HepG2 (cell line): ENCODE results near the gene SYNJ2. TPM values are rescaled to one million over a fixed set of nuclear protein-coding genes. Genes with fewer than 3 reads are reported as not detected.

Experiments
- ATF2 ChIP-seq: sonication (generic); formaldehyde crosslinking; IDR thresholded peaks from 2 replicates; pipeline ENCODE4 v1.4.0; 2020; ENCODE audit warnings: missing genetic modification reagents
- GATA4 ChIP-seq: sonication (generic); IDR thresholded peaks from 2 replicates; pipeline ENCODE4 v1.6.1; 2016; ENCODE audit warnings: antibody characterized with exemption, low read depth, borderline replicate concordance
- HOXA3 ChIP-seq: sonication (generic); formaldehyde crosslinking; IDR thresholded peaks from 2 replicates; pipeline ENCODE4 v1.5.0; 2020; ENCODE audit warnings: missing genetic modification reagents
- MAZ ChIP-seq, 2 experiments: sonication (generic) in 1 of 2; formaldehyde crosslinking in 1 of 2; IDR thresholded peaks; 2 replicates each; pipeline versions ENCODE4 v1.5.0 to v1.6.1; 2012 to 2020; ENCODE audit warnings: low read depth in 2 of 2, mild to moderate bottlenecking in 2 of 2, borderline replicate concordance in 1 of 2, improper control_type of control experiment in 1 of 2, low read length in 1 of 2, missing genetic modification reagents in 1 of 2, moderate library complexity in 1 of 2
- NFIC ChIP-seq: IDR thresholded peaks from 2 replicates; pipeline ENCODE4 v1.6.1; 2012; ENCODE audit warnings: mild to moderate bottlenecking, low read length, inconsistent platforms
- PAXIP1 ChIP-seq: sonication (generic); formaldehyde crosslinking; conservative IDR thresholded peaks from 2 replicates; pipeline ENCODE4 v1.4.0; 2020; ENCODE audit warnings: mild to moderate bottlenecking, missing genetic modification reagents, moderate library complexity
- PHF8 ChIP-seq: sonication (generic); formaldehyde crosslinking; IDR thresholded peaks from 2 replicates; pipeline ENCODE4 v1.5.0; 2020; ENCODE audit warnings: missing genetic modification reagents
- THRA ChIP-seq: sonication (generic); formaldehyde crosslinking; IDR thresholded peaks from 2 replicates; pipeline ENCODE4 v1.4.0; 2020; ENCODE audit warnings: missing genetic modification reagents, borderline replicate concordance
- ZFP36L2 ChIP-seq: sonication (generic); formaldehyde crosslinking; IDR thresholded peaks from 2 replicates; pipeline ENCODE4 v1.4.0; 2020; ENCODE audit warnings: missing genetic modification reagents
- ZFP37 ChIP-seq: sonication (generic); formaldehyde crosslinking; IDR thresholded peaks from 2 replicates; pipeline ENCODE4 v1.4.0; 2020; ENCODE audit warnings: missing genetic modification reagents, borderline replicate concordance
- ZNF121 ChIP-seq: sonication (generic); formaldehyde crosslinking; IDR thresholded peaks from 2 replicates; pipeline ENCODE4 v1.5.0; 2020; ENCODE audit warnings: mild to moderate bottlenecking, missing genetic modification reagents
- ZNF33A ChIP-seq: sonication (generic); formaldehyde crosslinking; IDR thresholded peaks from 2 replicates; pipeline ENCODE4 v1.5.1; 2020; ENCODE audit warnings: missing genetic modification reagents, mild to moderate bottlenecking, moderate library complexity, borderline replicate concordance
- ZNF512 ChIP-seq: sonication (generic); formaldehyde crosslinking; IDR thresholded peaks from 2 replicates; pipeline ENCODE4 v1.4.0; 2020; ENCODE audit warnings: mild to moderate bottlenecking, missing genetic modification reagents
- polyA plus RNA-seq, 8 experiments: library from polyadenylated mRNA; depleted of rRNA in 3 of 8; stranded (reverse) in 7 of 8; unstranded in 1 of 8; fragments of >200 nt; fragmentation: Illumina TruSeq in 4 of 8; extraction: Trizol in 4 of 8; gene quantifications; 2 replicates each; pipeline versions ENCODE4 v1.2.1 to v1.2.3, GENCODE V29; 2011 to 2016; ENCODE audit warnings: low read depth in 4 of 8, missing spikeins in 1 of 8, mixed read lengths in 1 of 8; ENCODE audit not compliant: insufficient read depth in 1 of 8
- total RNA-seq, 5 experiments: library from RNA; depleted of rRNA; stranded (reverse); fragments of >200 nt; fragmentation: Illumina TruSeq; extraction: Trizol; gene quantifications; 2 replicates each; pipeline ENCODE4 v1.2.3, GENCODE V29; 2016; ENCODE audit warnings: low read depth in 1 of 5
- TF ChIP-seq, protein P1 (sequence below): IDR thresholded peaks from 2 replicates; pipeline ENCODE4 v1.6.1; 2018; ENCODE audit warnings: missing genetic modification reagents, mild to moderate bottlenecking, missing compliant biosample characterization
- TF ChIP-seq, protein P2 (sequence below): IDR thresholded peaks from 2 replicates; pipeline ENCODE4 v1.6.1; 2016; ENCODE audit warnings: low read depth

The SYNJ2 gene
- total and polyA plus RNA-seq, 2 of the 13 experiments (the other 11 are each of a cell fraction or from before 2014, with no cell fraction given), result 39.1 to 57.6 TPM

DNA sequence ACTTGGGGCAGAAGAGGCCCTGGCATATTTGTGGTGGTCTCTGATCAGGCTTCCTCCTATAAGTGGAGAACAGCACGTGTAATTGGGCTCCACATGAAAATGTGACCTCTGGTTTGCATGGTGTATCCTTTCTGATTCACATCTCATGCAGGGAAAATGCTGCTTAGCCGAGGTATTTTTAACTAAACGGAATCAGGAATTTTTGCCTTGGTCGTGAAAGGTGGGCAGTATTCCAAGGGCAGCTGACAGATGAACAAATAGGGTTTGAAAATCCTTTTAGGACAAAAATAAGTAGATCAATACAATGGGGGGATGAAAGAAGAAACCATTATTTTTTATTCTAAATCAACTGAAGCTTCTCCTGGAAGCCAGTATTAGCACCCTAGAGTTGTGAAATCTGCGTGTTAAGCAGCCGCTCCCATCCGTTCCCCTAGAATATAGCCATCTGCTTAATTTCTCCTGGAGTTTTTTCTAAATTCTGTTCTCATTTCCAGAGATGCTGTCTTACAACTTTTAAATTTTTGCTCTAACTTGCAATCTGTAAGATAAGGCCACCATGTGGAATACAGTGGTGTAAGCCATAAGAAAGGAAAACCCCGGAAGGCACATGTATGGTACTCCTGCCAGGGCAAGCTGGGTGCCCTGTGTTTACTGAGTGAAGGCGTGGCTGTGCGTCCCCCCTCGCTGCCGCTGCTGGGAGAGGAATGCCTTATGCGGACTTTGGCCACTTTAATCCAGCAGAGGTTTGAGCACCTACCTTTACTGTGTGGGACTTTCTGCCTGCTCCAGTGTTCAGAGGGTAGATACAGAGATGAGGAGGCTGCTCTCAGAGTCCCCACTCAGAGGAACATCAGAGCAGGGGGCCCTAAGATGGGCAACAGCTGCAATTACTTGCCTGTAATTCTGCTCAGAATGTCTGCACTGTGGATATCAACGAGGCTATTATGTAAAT lies 52.4 kb downstream of the SYNJ2 start (continued):
- TF ChIP-seq ZNF33A (no peak), ZNF121 (CRISPR knock-in tag) (peak; percentile 61), ATF2 (CRISPR knock-in tag) (peak; percentile 81), NFIC (0 out of 2 replicates have a peak, but pooled peaks have one; percentile 32), THRA (no peak; the same call in 1 of the 2 replicates), GATA4 (no peak), ZNF512 (CRISPR knock-in tag) (no peak), PAXIP1 (CRISPR knock-in tag) (peak; percentile 93), ZFP36L2 (CRISPR knock-in tag) (no peak), HOXA3 (CRISPR knock-in tag) (peak; percentile 90), PHF8 (0 out of 2 replicates have a peak, but pooled peaks have one; percentile 22), MAZ (IDR thresholded peaks at IDR 0.05; ENCODE audit: borderline replicate concordance, low read depth, low read length) (peak; percentile 82), MAZ (CRISPR knock-in tag; IDR thresholded peaks at IDR 0.05; ENCODE audit: low read depth) (peak; percentile 55; the same call in 1 of the 2 replicates), ZFP37 (peak; percentile 56; the same call in 1 of the 2 replicates)
- TF ChIP-seq, protein P1, sequence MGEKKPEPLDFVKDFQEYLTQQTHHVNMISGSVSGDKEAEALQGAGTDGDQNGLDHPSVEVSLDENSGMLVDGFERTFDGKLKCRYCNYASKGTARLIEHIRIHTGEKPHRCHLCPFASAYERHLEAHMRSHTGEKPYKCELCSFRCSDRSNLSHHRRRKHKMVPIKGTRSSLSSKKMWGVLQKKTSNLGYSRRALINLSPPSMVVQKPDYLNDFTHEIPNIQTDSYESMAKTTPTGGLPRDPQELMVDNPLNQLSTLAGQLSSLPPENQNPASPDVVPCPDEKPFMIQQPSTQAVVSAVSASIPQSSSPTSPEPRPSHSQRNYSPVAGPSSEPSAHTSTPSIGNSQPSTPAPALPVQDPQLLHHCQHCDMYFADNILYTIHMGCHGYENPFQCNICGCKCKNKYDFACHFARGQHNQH (CRISPR knock-in tag), result peak; percentile 95
- TF ChIP-seq, protein P2, sequence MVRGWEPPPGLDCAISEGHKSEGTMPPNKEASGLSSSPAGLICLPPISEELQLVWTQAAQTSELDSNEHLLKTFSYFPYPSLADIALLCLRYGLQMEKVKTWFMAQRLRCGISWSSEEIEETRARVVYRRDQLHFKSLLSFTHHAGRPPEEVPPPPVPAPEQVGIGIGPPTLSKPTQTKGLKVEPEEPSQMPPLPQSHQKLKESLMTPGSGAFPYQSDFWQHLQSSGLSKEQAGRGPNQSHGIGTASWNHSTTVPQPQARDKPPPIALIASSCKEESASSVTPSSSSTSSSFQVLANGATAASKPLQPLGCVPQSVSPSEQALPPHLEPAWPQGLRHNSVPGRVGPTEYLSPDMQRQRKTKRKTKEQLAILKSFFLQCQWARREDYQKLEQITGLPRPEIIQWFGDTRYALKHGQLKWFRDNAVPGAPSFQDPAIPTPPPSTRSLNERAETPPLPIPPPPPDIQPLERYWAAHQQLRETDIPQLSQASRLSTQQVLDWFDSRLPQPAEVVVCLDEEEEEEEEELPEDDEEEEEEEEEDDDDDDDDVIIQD (CRISPR knock-in tag), result 0 out of 2 replicates have a peak, but pooled peaks have one; percentile 58
